Measurements from ENCODE around the gene KCTD2.

GRCh38 chr17:75102385-75102821 is 55.4 kb downstream of the KCTD2 start:
- TF ChIP-seq GABPA (IDR thresholded peaks at IDR 0.05; ENCODE audit: low read depth): no peak
- TF ChIP-seq, protein P1, sequence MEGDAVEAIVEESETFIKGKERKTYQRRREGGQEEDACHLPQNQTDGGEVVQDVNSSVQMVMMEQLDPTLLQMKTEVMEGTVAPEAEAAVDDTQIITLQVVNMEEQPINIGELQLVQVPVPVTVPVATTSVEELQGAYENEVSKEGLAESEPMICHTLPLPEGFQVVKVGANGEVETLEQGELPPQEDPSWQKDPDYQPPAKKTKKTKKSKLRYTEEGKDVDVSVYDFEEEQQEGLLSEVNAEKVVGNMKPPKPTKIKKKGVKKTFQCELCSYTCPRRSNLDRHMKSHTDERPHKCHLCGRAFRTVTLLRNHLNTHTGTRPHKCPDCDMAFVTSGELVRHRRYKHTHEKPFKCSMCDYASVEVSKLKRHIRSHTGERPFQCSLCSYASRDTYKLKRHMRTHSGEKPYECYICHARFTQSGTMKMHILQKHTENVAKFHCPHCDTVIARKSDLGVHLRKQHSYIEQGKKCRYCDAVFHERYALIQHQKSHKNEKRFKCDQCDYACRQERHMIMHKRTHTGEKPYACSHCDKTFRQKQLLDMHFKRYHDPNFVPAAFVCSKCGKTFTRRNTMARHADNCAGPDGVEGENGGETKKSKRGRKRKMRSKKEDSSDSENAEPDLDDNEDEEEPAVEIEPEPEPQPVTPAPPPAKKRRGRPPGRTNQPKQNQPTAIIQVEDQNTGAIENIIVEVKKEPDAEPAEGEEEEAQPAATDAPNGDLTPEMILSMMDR (IDR thresholded peaks at IDR 0.05): no peak
